GM18508 (cell line): Measurements from ENCODE around the gene BACH1.

Experiments
- ATAC-seq: cut with Tn5 transposase; IDR thresholded peaks from one replicate; pipeline ENCODE4 v1.9.1; 2021; ENCODE audit warnings: moderate number of reproducible peaks; ENCODE audit not compliant: insufficient read depth, unreplicated experiment

Gene BACH1

GRCh38 chr21:29312981-29313380 lies 14.3 kb downstream of the BACH1 start:
- ATAC-seq: no peak

GRCh38 chr21:29313662-29314408 lies 15.1 kb downstream of the BACH1 start:
- no peak for ATAC-seq

GRCh38 chr21:29315131-29315749 lies 16.5 kb downstream of the BACH1 start:
- ATAC-seq: no peak

- no peak for ATAC-seq
Observed at GRCh38 chr21:29316029-29316742, 17.5 kb downstream of the BACH1 start.

DNA sequence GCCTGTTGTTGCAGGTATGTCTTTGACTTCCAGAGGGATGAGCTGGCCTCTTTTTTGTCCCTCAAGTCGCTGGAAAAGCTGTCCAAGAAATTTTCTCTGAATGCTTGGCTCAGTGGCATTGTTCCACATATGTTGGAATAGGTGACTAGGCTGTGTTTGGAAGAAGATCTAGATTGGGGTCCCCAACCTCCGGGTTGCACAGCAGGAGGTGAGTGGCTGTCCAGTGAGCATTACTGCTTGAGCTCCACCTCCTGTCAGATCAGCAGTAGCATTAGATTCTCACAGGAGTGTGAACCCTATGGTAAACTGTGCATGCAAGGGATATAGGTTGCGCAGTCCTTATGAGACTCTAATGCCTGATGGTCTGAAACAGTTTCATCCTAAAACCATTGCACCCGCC lies 18.1 kb downstream of the BACH1 start:
- no peak for ATAC-seq

GRCh38 chr21:29318354-29318753 lies 19.6 kb downstream of the BACH1 start:
- no peak for ATAC-seq

DNA sequence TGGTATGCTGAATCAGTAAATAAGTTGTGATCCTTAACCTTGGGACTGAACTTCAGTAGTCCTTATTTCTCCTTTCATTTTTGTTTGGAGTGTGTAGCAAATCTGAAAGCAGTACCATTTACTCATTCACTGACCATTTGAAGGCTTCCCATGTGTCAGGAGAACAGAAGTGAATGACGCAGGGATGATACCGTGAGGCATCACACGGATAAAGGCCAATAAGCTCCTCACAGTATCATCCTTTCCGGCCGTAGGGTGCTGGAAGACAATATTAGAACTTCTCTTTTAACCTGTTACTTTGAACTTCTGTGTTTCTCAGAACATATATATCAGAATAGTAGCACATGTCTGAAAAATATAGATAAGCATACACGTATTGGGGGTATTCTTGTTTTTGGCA lies 21.3 kb downstream of the BACH1 start:
- no peak for ATAC-seq

- no peak for ATAC-seq
Observed at GRCh38 chr21:29321217-29321616, 22.5 kb downstream of the BACH1 start.

DNA sequence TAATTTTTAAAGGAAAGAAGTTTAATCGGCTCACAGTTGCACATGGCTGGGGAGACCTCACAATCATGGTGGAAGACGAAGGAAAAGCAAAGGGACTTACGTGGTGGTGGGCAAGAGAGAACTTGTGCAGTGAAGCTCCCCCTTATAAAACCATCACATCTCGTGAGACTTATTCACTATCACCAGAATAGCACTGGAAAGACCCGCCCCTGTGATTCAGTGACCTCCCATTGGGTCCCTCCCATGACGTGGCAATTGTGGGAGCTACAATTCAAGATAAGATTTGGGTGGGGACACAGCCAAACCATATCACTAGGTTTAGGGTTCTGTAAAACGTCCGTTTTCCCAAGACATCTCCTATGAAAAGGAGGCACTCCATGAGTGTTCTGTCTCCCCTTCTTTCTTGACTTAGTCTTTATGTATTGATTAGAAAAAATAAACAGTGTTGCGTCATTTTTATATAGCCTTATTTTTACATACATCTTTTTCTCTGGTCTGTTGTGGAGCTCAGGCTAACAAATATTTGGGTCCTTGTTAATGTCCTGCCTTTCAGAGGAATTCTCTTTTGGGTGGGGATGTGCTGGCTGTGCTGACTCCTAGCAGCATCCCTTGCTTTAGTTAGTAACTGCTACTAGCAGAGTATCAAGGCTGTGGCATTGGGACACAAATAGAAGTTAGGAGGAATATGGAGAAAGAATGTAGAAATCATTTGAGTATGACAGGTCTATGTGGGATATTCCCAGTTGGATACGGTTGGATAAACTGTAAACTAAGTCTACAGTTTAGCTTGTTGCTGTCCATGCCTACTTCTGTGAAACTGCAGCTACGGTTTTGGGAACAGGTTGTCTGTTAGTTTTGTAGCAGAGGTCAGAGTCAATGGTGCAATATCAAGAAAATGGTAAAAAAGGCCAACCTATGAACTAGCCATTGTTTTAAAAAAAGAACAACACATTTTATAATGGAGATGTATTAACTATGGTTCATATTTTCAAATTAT lies 23.5 kb downstream of the BACH1 start:
- ATAC-seq: no peak

GRCh38 chr21:29323189-29323588 lies 24.5 kb downstream of the BACH1 start:
- no peak for ATAC-seq

DNA sequence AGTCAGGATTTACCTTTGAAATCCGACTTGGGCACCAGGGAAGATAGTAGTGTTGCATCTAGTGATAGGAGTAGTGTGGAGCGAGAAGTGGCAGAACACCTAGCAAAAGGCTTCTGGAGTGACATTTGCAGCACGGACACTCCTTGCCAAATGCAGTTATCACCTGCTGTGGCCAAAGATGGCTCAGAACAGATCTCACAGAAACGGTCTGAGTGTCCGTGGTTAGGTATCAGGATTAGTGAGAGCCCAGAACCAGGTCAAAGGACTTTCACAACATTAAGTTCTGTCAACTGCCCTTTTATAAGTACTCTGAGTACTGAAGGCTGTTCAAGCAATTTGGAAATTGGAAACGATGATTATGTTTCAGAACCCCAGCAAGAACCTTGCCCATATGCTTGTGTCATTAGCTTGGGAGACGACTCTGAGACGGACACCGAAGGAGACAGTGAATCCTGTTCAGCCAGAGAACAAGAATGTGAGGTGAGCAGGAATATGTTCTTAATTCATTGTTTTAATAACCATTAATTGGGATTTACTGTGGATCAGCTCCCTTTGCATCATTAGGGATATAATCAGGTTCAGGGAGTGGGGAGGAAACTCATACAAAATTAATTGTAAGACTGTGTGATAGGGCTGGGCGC lies 28.3 kb downstream of the BACH1 start:
- no peak for ATAC-seq

GRCh38 chr21:29329406-29329805 lies 30.7 kb downstream of the BACH1 start:
- ATAC-seq: no peak

DNA sequence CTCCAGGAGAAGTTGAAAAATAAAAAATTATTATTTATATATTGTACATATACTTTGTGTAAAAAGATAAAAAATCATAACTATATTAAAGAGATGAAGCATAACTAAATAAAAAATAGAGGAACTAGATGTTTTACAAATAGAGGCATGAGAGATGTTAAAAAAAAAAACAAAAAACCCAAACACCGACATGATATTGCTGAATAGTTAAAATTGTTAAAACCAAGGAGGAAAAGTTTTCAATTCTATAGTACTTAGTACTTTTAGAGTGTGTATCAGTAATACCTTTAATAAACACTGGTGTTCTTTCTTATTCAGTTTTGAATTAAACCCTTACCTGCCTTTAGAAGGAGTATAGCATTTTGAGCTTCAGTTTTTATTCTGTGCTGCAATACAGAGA lies 32.1 kb downstream of the BACH1 start:
- ATAC-seq: no peak

- no peak for ATAC-seq
Observed at GRCh38 chr21:29332461-29333362, 34.0 kb downstream of the BACH1 start.

DNA sequence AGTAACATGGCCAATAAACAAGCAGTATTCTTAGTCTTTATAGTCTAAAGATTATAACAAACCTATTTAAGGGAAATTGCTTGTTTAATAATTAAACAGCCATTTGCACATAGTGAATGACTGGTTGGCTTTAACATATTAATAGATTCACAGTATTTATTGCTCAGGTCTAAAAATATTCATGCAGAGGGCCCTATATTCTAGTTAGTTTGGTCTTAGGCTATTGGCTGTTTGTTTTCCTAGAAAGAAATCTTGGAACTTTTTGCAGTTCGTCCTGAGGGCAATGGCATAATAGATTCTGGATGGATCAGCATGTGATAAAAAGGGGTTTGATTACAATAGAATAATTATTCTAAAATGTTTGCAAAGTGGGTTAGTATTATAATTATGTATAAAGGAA lies 34.7 kb downstream of the BACH1 start:
- no peak for ATAC-seq

GRCh38 chr21:29334717-29335428 lies 36.2 kb downstream of the BACH1 start:
- ATAC-seq: no peak

- no peak for ATAC-seq
Observed at GRCh38 chr21:29335720-29336119, 37.0 kb downstream of the BACH1 start.

DNA sequence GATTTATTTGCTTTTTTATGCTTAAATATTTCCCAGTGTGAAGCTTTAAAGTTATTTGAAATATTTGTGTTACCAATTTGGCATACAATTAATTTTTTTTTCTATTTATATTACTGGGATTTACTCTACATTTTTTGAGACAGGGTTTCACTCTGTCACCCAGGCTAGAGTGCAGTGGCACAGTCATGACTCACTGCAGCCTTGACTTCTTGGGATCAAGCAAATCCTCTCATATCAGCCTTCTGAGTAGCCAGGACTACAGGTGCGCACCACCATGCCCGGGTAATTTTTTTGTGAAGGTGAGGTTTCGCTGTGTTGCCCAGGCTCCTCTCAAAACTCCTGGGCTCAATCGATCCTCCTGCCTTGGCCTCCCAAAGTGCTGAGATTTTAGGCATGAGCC lies 39.5 kb downstream of the BACH1 start:
- ATAC-seq: no peak
